SK-N-SH (cell line): Measurements from ENCODE around the gene ZNF444. TPM values are rescaled to one million over a fixed set of nuclear protein-coding genes. Genes with fewer than 3 reads are reported as not detected.

Source experiments
- CTCF ChIA-PET: fragments of 300-600, 350-600 bp; formaldehyde crosslinking; extraction: SDS; loops from one replicate; lab custom pipeline; 2021; lab: Yijun Ruan, JAX
- POLR2A ChIA-PET: fragments of 350-600 bp; sonication (Branson Sonifier 250); formaldehyde crosslinking; extraction: SDS; loops from one replicate; lab custom pipeline; 2020; ENCODE audit warnings: antibody characterized with exemption, inconsistent platforms; lab: Yijun Ruan, JAX
- DNase-seq: peaks from one replicate; pipeline ENCODE4 v3.0.0; 2012
- H2AFZ ChIP-seq: fragments of 200-600 bp; sonication (generic); 2 replicates; pipeline ENCODE4 v1.8.1; 2016; ENCODE audit warnings: antibody characterized with exemption, mild to moderate bottlenecking, low read depth
- H3F3A ChIP-seq: fragments of 200-600 bp; sonication (generic); replicated peaks from 2 replicates; pipeline ENCODE3; 2016; ENCODE audit warnings: antibody characterized with exemption, mild to moderate bottlenecking; ENCODE audit not compliant: insufficient read depth
- H3K27ac ChIP-seq, 2 experiments: fragments of 200-500 bp in 1 of 2; fragments of 200-600 bp in 1 of 2; sonication (Bioruptor generic) in 1 of 2; sonication (generic), shearing (Covaris generic) in 1 of 2; 2 replicates each; pipeline versions ENCODE4 v1.5.1 to v1.6.1; 2014 to 2016; ENCODE audit warnings: low read depth in 2 of 2, inconsistent platforms in 1 of 2, low read length in 1 of 2, mild to moderate bottlenecking in 1 of 2, mixed read lengths in 1 of 2
- H3K27me3 ChIP-seq: fragments of 200-600 bp; sonication (generic), shearing (Covaris generic); 2 replicates; pipeline ENCODE4 v1.6.1; 2016; ENCODE audit warnings: mixed run types; ENCODE audit not compliant: insufficient read depth
- H3K36me3 ChIP-seq, 2 experiments: fragments of 200-500 bp in 1 of 2; fragments of 200-600 bp in 1 of 2; sonication (Bioruptor generic) in 1 of 2; sonication (generic) in 1 of 2; replicated peaks in 1 of 2; 2 replicates each; pipeline versions ENCODE3 to v1.5.1; 2014 to 2016; ENCODE audit warnings: low read length in 1 of 2, mild to moderate bottlenecking in 1 of 2; ENCODE audit not compliant: insufficient read depth in 2 of 2, control insufficient read depth in 1 of 2
- H3K4me1 ChIP-seq, 2 experiments: fragments of 200-500 bp in 1 of 2; fragments of 200-600 bp in 1 of 2; sonication (Bioruptor generic) in 1 of 2; sonication (generic), shearing (Covaris generic) in 1 of 2; 2 replicates each; pipeline versions ENCODE4 v1.5.1 to v1.6.1; 2014 to 2016; ENCODE audit warnings: low read depth in 1 of 2, low read length in 1 of 2, mixed run types in 1 of 2; ENCODE audit not compliant: insufficient read depth in 2 of 2, control insufficient read depth in 1 of 2
- H3K4me2 ChIP-seq: fragments of 200-600 bp; sonication (generic), shearing (Covaris generic); 2 replicates; pipeline ENCODE4 v1.6.1; 2017; ENCODE audit warnings: mixed run types
- H3K4me3 ChIP-seq, 2 experiments: fragments of 200-500 bp in 1 of 2; fragments of 200-600 bp in 1 of 2; sonication (Bioruptor generic) in 1 of 2; sonication (generic), shearing (Covaris generic) in 1 of 2; 2 replicates each; pipeline versions ENCODE4 v1.5.1 to v1.8.1; 2014 to 2016; ENCODE audit warnings: low read depth in 2 of 2, inconsistent platforms in 1 of 2, low read length in 1 of 2, mild to moderate bottlenecking in 1 of 2, mixed read lengths in 1 of 2, moderate library complexity in 1 of 2
- H3K79me2 ChIP-seq: fragments of 200-600 bp; sonication (generic); 2 replicates; pipeline ENCODE4 v1.8.1; 2017; ENCODE audit warnings: mild to moderate bottlenecking; ENCODE audit not compliant: insufficient read depth
- H3K9ac ChIP-seq: fragments of 200-600 bp; sonication (generic); 2 replicates; pipeline ENCODE4 v1.6.1; 2017; ENCODE audit warnings: mixed run types
- H3K9me2 ChIP-seq: fragments of 200-600 bp; sonication (generic); 2 replicates; pipeline ENCODE4 v1.6.1; 2017; ENCODE audit warnings: mixed run types
- H3K9me3 ChIP-seq: fragments of 200-600 bp; sonication (generic); 2 replicates; pipeline ENCODE4 v1.6.1; 2017; ENCODE audit warnings: mixed run types, mild to moderate bottlenecking, moderate library complexity
- H4K20me1 ChIP-seq: fragments of 200-600 bp; sonication (generic); 2 replicates; pipeline ENCODE4 v1.6.1; 2017; ENCODE audit warnings: mild to moderate bottlenecking, mixed run types; ENCODE audit not compliant: insufficient read depth
- EP300 ChIP-seq, 2 experiments: IDR thresholded peaks; 2 replicates each; pipeline versions ENCODE4 v1.4.0 to v1.6.1; 2012; ENCODE audit warnings: borderline replicate concordance in 1 of 2, low read depth in 1 of 2, low read length in 1 of 2
- FOXJ3 ChIP-seq: sonication (generic); formaldehyde crosslinking; IDR thresholded peaks from 2 replicates; pipeline ENCODE4 v1.5.1; 2020; ENCODE audit warnings: mild to moderate bottlenecking, missing genetic modification reagents
- GATA2 ChIP-seq: sonication (generic); formaldehyde crosslinking; IDR thresholded peaks from 2 replicates; pipeline ENCODE4 v1.5.0; 2020; ENCODE audit warnings: mild to moderate bottlenecking, missing genetic modification reagents
- MXI1 ChIP-seq: IDR thresholded peaks from 2 replicates; pipeline ENCODE4 v1.6.1; 2012; ENCODE audit warnings: mild to moderate bottlenecking, low read depth, low read length, improper control_type of control experiment
- NFIC ChIP-seq: IDR thresholded peaks from 2 replicates; pipeline ENCODE4 v1.4.0; 2012; ENCODE audit warnings: borderline replicate concordance
- RAD21 ChIP-seq: IDR thresholded peaks from 2 replicates; pipeline ENCODE4 v1.6.1; 2012; ENCODE audit warnings: mild to moderate bottlenecking, low read length
- RXRA ChIP-seq: IDR thresholded peaks from 2 replicates; pipeline ENCODE4 v1.4.0; 2012; ENCODE audit warnings: low read depth, mild to moderate bottlenecking, borderline replicate concordance
- SIN3A ChIP-seq: IDR thresholded peaks from 2 replicates; pipeline ENCODE4 v1.6.1; 2012; ENCODE audit warnings: low read depth, mild to moderate bottlenecking, low read length, moderate library complexity, borderline replicate concordance
- TCF12 ChIP-seq: IDR thresholded peaks from 2 replicates; pipeline ENCODE4 v1.4.0; 2012
- YY1 ChIP-seq: IDR thresholded peaks from 2 replicates; pipeline ENCODE4 v1.4.0; 2012; ENCODE audit warnings: low read depth, mild to moderate bottlenecking
- WGBS: methylation state at CpG from one replicate; pipeline ENCODE4 v1.1.6; 2017; ENCODE audit warnings: low lambda C conversion rate; 5-methylcytosine and 5-hydroxymethylcytosine counted together
- polyA plus RNA-seq, 3 experiments: library from polyadenylated mRNA; depleted of rRNA; stranded (reverse); fragments of >200 nt; gene quantifications; 2 replicates each; pipeline ENCODE4 v1.2.3, GENCODE V29; 2012
- TF ChIP-seq, protein P1 (sequence below): IDR thresholded peaks from 2 replicates; pipeline ENCODE4 v1.4.0; 2012; ENCODE audit warnings: low read depth, borderline replicate concordance
- TF ChIP-seq, protein P2 (sequence below): IDR thresholded peaks from 2 replicates; pipeline ENCODE4; 2012
- TF ChIP-seq, protein P3 (sequence below): fragments of 200-600 bp; sonication (generic); IDR thresholded peaks from 2 replicates; pipeline ENCODE4 v1.6.1; 2017; ENCODE audit warnings: antibody characterized with exemption, mild to moderate bottlenecking, moderate library complexity
- TF ChIP-seq, protein P4 (sequence below): fragments of 150-350 bp; IDR thresholded peaks from 2 replicates; pipeline ENCODE4 v1.6.1; 2017; ENCODE audit warnings: antibody characterized with exemption, low read length, low read depth, borderline replicate concordance

Gene ZNF444
- polyA plus RNA-seq, 1 of the 3 experiments (the other 2 are of a cell fraction): 23.2 TPM

DNA sequence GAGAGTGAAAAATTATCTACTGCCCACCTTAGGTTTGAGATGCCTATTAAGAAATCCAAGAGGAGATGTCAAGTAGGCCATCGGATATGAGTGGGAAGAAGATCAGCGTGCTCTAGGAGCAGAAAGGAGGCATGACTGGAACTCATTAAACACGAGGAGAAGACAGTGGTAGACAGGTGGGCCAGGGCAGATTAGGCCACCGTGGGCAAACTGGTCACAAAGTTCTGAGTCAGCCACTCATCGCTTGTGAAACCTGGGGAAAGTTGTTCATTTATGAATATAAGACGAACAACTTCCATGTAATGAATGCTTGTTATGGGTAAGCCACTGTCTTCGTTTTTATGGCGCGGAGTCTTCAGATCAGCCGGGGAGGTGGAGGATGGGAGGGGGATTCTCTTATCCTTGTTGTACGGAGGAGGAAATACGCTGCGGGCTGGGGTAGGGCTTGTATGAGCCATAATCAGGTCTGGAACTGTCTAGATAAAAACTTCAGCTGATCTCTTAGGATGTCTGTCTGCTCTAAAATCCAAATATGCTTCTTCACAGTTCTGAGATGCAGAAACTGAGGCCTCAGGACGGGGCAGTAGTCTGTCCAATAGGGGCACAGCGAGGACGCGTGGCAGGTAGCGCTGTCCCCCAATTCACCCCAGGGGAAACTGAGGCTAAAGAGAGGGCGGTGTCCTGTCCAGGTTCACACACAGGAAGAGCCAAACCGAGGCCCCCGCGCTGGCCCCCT lies 1.1 kb upstream of the ZNF444 start:
- Histone ChIP-seq H3K9me3 (no peaks in the 10 kb centered on the region), H3F3A (no peaks in the 10 kb centered on the region), H3K4me1 (peaks cover 7 to 21% of the 10 kb centered on the region in 2 experiments; a peak in 3 of 4 replicates), H3K9me2 (no peaks in the 10 kb centered on the region), H2AFZ (peak overlapping the region; percentile 88), H3K4me2 (peak overlapping the region; percentile 86), H3K9ac (peak overlapping the region; percentile 72), H3K4me3 (peak overlapping the region; percentile 63 to 68), H3K36me3 (no peaks in the 10 kb centered on the region), H3K27me3 (no peaks in the 10 kb centered on the region), H4K20me1 (no peaks in the 10 kb centered on the region), H3K27ac (peak overlapping the region; percentile 80 to 83), H3K79me2 (peaks cover 33% of the 10 kb centered on the region)
- ChIA-PET POLR2A (no interaction called here), CTCF (interaction anchor here (0.9 to 1.5 kb wide), 3 partner anchors 8 to 73 kb away, joined by 3 to 4 read pairs (median 3); no protein-coding TSS in a partner anchor)
- WGBS: 46% methylated on average over 18 of the region's 22 CpGs
- no peak for DNase-seq
- TF ChIP-seq, protein P1, sequence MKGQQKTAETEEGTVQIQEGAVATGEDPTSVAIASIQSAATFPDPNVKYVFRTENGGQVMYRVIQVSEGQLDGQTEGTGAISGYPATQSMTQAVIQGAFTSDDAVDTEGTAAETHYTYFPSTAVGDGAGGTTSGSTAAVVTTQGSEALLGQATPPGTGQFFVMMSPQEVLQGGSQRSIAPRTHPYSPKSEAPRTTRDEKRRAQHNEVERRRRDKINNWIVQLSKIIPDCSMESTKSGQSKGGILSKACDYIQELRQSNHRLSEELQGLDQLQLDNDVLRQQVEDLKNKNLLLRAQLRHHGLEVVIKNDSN: no peak
- TF ChIP-seq NFIC (no peak), GATA2 (CRISPR knock-in tag) (no peak), EP300 (IDR thresholded peaks at IDR 0.05; ENCODE audit: borderline replicate concordance in 1 of 2, low read depth in 1 of 2, low read length in 1 of 2) (no peak), TCF12 (no peak), SIN3A (no peak), FOXJ3 (CRISPR knock-in tag) (no peak), YY1 (no peak), MXI1 (no peak), RXRA (no peak), RAD21 (no peak)
- TF ChIP-seq, protein P2, sequence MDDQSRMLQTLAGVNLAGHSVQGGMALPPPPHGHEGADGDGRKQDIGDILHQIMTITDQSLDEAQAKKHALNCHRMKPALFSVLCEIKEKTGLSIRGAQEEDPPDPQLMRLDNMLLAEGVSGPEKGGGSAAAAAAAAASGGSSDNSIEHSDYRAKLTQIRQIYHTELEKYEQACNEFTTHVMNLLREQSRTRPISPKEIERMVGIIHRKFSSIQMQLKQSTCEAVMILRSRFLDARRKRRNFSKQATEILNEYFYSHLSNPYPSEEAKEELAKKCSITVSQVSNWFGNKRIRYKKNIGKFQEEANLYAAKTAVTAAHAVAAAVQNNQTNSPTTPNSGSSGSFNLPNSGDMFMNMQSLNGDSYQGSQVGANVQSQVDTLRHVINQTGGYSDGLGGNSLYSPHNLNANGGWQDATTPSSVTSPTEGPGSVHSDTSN: no peak
- TF ChIP-seq, protein P3, sequence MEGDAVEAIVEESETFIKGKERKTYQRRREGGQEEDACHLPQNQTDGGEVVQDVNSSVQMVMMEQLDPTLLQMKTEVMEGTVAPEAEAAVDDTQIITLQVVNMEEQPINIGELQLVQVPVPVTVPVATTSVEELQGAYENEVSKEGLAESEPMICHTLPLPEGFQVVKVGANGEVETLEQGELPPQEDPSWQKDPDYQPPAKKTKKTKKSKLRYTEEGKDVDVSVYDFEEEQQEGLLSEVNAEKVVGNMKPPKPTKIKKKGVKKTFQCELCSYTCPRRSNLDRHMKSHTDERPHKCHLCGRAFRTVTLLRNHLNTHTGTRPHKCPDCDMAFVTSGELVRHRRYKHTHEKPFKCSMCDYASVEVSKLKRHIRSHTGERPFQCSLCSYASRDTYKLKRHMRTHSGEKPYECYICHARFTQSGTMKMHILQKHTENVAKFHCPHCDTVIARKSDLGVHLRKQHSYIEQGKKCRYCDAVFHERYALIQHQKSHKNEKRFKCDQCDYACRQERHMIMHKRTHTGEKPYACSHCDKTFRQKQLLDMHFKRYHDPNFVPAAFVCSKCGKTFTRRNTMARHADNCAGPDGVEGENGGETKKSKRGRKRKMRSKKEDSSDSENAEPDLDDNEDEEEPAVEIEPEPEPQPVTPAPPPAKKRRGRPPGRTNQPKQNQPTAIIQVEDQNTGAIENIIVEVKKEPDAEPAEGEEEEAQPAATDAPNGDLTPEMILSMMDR: no peak
- TF ChIP-seq, protein P4, sequence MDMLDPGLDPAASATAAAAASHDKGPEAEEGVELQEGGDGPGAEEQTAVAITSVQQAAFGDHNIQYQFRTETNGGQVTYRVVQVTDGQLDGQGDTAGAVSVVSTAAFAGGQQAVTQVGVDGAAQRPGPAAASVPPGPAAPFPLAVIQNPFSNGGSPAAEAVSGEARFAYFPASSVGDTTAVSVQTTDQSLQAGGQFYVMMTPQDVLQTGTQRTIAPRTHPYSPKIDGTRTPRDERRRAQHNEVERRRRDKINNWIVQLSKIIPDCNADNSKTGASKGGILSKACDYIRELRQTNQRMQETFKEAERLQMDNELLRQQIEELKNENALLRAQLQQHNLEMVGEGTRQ: no peak
